Brain microvascular endothelial cell (primary cell): Measurements from ENCODE around the gene EFCC1.

Source experiments
- DNase-seq: peaks from one replicate; pipeline ENCODE4 v3.0.0-alpha.2; 2020
- H3K27ac ChIP-seq: fragments of 250-450 bp; sonication (Bioruptor Pico); 2 replicates; pipeline ENCODE4 v1.5.1; 2020; ENCODE audit warnings: mild to moderate bottlenecking, moderate library complexity
- H3K27me3 ChIP-seq: fragments of 250-450 bp; sonication (Bioruptor Pico); replicated peaks from 2 replicates; pipeline ENCODE4 v1.5.1; 2020; ENCODE audit warnings: mild to moderate bottlenecking
- H3K36me3 ChIP-seq: fragments of 250-450 bp; sonication (Bioruptor Pico); replicated peaks from 2 replicates; pipeline ENCODE4 v1.5.1; 2020; ENCODE audit warnings: mild to moderate bottlenecking
- H3K4me3 ChIP-seq: 2 replicates; pipeline ENCODE4 v1.5.1; 2011; ENCODE audit warnings: low read depth, mild to moderate bottlenecking, control low read depth, low read length, moderate library complexity
- in situ Hi-C: cut with HindIII; loops from 2 replicates; pipeline ENCODE4 v1.10.0; 2017; ENCODE audit warnings: low sequenced_read_pairs, low pct_ligation_motif_present
- TF ChIP-seq, protein P1 (sequence below): IDR thresholded peaks from 2 replicates; pipeline ENCODE4 v1.5.1; 2011; ENCODE audit warnings: low read depth, mild to moderate bottlenecking, moderate library complexity, low read length, control low read depth, inconsistent platforms; ENCODE audit errors: missing control alignments

The EFCC1 gene

GRCh38 chr3:129018271-129018670 lies 17.2 kb downstream of the EFCC1 start:
- H3K27me3 ChIP-seq = no peaks in the 10 kb centered on the region
- no peaks in the 10 kb centered on the region for H3K36me3 ChIP-seq
- in situ Hi-C loops = no loop called here
- no peak overlapping the region for H3K4me3 ChIP-seq
- TF ChIP-seq, protein P1, sequence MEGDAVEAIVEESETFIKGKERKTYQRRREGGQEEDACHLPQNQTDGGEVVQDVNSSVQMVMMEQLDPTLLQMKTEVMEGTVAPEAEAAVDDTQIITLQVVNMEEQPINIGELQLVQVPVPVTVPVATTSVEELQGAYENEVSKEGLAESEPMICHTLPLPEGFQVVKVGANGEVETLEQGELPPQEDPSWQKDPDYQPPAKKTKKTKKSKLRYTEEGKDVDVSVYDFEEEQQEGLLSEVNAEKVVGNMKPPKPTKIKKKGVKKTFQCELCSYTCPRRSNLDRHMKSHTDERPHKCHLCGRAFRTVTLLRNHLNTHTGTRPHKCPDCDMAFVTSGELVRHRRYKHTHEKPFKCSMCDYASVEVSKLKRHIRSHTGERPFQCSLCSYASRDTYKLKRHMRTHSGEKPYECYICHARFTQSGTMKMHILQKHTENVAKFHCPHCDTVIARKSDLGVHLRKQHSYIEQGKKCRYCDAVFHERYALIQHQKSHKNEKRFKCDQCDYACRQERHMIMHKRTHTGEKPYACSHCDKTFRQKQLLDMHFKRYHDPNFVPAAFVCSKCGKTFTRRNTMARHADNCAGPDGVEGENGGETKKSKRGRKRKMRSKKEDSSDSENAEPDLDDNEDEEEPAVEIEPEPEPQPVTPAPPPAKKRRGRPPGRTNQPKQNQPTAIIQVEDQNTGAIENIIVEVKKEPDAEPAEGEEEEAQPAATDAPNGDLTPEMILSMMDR = no peak
- no peak for DNase-seq
- H3K27ac ChIP-seq = no peak overlapping the region

- TF ChIP-seq, protein P1 = no peak
- no peak overlapping the region for H3K4me3 ChIP-seq
- no peaks in the 10 kb centered on the region for H3K36me3 ChIP-seq
- DNase-seq = no peak
- no peaks in the 10 kb centered on the region for H3K27me3 ChIP-seq
- in situ Hi-C loops = no loop called here
- H3K27ac ChIP-seq = no peak overlapping the region
These were observed 17.6 kb downstream of the EFCC1 start for GRCh38 chr3:129018751-129019150.

- DNase-seq = no peak
- Histone ChIP-seq H3K36me3 (no peaks in the 10 kb centered on the region), H3K4me3 (no peak overlapping the region), H3K27me3 (no peaks in the 10 kb centered on the region), H3K27ac (no peak overlapping the region)
- in situ Hi-C loops = no loop called here
- TF ChIP-seq, protein P1 = no peak
These were observed 18.2 kb downstream of the EFCC1 start for GRCh38 chr3:129019266-129019665.

- TF ChIP-seq, protein P1 = no peak
- no peak overlapping the region for H3K27ac ChIP-seq
- in situ Hi-C loops = no loop called here
- no peaks in the 10 kb centered on the region for H3K36me3 ChIP-seq
- H3K27me3 ChIP-seq = no peaks in the 10 kb centered on the region
- no peak overlapping the region for H3K4me3 ChIP-seq
- DNase-seq = no peak
These were observed 19.6 kb downstream of the EFCC1 start for GRCh38 chr3:129020691-129021090.

DNA sequence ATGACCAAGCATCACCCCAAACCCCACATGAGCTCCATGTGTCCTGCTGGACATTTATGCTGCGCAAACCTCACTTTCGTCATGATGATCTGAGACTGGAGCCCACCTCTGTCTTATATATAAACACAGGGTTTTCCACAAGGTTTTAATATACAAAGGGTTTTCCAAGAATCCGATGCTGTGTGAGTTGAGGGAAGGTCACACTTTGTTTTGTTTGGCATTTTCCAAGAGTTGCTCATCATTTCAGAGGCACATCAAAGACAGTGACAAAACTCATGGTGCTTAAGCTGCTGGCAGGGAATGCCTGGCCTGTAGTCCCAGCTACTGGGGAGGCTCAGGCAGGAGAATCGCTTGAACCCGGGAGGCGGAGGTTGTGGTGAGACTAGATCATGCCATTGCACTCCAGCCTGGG lies 20.0 kb downstream of the EFCC1 start:
- H3K4me3 ChIP-seq = no peak overlapping the region
- no peak overlapping the region for H3K27ac ChIP-seq
- TF ChIP-seq, protein P1 = no peak
- no peak for DNase-seq
- no peaks in the 10 kb centered on the region for H3K36me3 ChIP-seq
- no peaks in the 10 kb centered on the region for H3K27me3 ChIP-seq
- in situ Hi-C loops = no loop called here
